HG03095 (cell line): Measurements from ENCODE around the gene GSN.

Experiments used
- ATAC-seq: cut with Tn5 transposase; IDR thresholded peaks from one replicate; pipeline ENCODE4 v1.9.1; 2021; ENCODE audit warnings: moderate library complexity; ENCODE audit not compliant: unreplicated experiment

Gene GSN

GRCh38 chr9:121267689-121268597 is at the start of gene GSN:
Gene GSN, plus strand, starts transcription at chr9:121268162. Its CDS starts 33,810 bp downstream, at chr9:121301972.
- ATAC-seq, result peak; percentile 73

- no peak for ATAC-seq
These were observed 49.5 kb upstream of the GSN start for GRCh38 chr9:121218357-121219027.

GRCh38 chr9:121219530-121219929 is 48.4 kb upstream of the GSN start:
- no peak for ATAC-seq

- ATAC-seq, result no peak
These were observed 46.8 kb upstream of the GSN start for GRCh38 chr9:121220996-121221663.

- no peak for ATAC-seq
These were observed 46.3 kb upstream of the GSN start for GRCh38 chr9:121221664-121222055.

- ATAC-seq, result no peak
These were observed 45.3 kb upstream of the GSN start for GRCh38 chr9:121222524-121223171.

GRCh38 chr9:121225240-121225639 is 42.7 kb upstream of the GSN start:
- ATAC-seq, result no peak

- ATAC-seq, result no peak
These were observed 41.8 kb upstream of the GSN start for GRCh38 chr9:121226175-121226574.

GRCh38 chr9:121227862-121228261 is 40.1 kb upstream of the GSN start:
- ATAC-seq, result no peak

- no peak for ATAC-seq
These were observed 37.7 kb upstream of the GSN start for GRCh38 chr9:121230256-121230655.

GRCh38 chr9:121232251-121232650 is 35.7 kb upstream of the GSN start:
- no peak for ATAC-seq

- no peak for ATAC-seq
These were observed 33.8 kb upstream of the GSN start for GRCh38 chr9:121233906-121234831.

- no peak for ATAC-seq
These were observed 33.2 kb upstream of the GSN start for GRCh38 chr9:121234832-121235161.

GRCh38 chr9:121235512-121235911 is 32.5 kb upstream of the GSN start:
- ATAC-seq, result no peak

- ATAC-seq, result no peak
These were observed 30.0 kb upstream of the GSN start for GRCh38 chr9:121237916-121238315.

- ATAC-seq, result no peak
These were observed 28.9 kb upstream of the GSN start for GRCh38 chr9:121239071-121239470.

- no peak for ATAC-seq
These were observed 28.1 kb upstream of the GSN start for GRCh38 chr9:121239851-121240250.

GRCh38 chr9:121240472-121241135 is 27.4 kb upstream of the GSN start:
- no peak for ATAC-seq

- ATAC-seq, result no peak
These were observed 25.6 kb upstream of the GSN start for GRCh38 chr9:121242219-121242958.
